Measurements from ENCODE around the gene SLC16A5.
A peak's percentile ranks its signal among the peaks of the same experiment; 100 is the strongest.
"Not testable (repeated sequence)": the region's sequence is repeated elsewhere in the genome, so short reads cannot be mapped to it uniquely, and the experiment has no call there.

The SLC16A5 gene

DNA sequence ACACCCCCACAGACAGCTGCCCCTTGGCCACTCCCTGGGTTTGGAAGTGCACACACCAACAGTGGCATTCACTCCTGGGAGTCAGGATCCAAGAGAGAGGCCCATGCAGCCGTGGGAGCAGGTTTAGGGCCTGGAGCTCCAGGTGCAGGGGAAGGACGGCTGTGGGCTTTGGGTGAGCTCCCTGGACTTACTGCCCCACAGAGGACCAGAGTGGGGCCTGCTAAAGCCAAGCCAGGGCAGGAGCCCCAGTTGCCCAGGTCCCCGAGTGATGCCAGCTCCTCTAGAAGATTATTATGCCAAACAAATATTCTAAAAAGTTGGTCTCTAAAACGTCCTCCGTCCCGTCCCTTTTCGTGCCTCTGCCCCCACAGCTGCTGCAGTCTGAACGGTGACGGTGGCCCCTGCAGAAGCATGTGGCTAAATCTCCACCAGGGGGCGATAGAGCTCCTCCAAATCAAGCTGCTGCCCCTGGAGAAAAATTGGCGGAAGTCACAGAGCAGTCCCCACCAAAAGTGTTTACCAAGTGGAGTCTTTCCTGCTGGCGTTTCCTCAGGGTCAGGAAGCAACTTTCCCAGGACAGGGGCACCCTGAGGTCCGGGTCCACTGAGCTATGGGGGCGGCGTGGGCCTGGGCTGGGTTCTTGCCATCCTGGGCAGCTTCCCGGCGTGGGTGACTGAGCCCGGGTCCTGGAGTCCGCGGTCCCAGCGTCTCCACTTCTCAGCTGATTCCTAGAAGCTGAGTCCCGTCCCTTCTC, 26.2 kb downstream of the SLC16A5 start:
- DNase-seq, result peak; percentile 82

DNA sequence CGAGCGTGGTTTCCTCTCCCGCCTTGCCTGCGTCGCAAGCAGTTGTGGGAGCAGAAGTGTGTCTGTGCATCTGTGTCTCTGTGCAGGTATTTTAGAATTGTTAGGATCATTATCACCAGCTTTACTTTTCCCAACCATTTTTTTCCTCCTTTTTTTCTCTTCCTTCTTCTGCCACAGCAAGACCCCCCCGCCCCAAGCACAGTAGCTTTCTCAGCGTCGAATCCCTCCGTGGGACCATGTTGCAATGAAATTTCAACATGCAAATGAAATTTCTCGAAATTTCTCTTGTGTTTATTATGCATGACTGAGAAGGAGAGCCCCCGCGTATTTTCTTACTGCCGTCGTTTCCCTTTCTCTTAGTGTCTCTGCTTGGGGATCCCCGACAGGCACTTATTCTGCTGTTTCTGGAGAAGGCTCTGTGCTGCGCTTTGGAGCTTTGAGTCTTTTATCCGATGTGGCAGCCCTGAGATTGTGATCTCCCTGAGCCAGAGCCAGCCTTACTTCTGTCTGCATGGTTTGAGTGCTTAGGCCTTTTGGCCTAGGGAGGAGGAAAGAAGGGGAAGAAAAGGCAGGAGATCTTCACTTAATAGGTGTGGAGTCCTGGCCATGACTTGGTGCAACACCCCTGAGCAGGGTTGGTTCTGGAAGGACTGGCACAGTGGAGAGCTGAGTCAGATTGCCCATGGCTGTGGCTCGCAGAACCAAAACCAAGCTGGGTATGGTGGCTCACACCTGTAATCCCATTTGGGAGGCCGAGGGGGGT, 27.0 kb downstream of the SLC16A5 start:
- no peak for DNase-seq

DNA sequence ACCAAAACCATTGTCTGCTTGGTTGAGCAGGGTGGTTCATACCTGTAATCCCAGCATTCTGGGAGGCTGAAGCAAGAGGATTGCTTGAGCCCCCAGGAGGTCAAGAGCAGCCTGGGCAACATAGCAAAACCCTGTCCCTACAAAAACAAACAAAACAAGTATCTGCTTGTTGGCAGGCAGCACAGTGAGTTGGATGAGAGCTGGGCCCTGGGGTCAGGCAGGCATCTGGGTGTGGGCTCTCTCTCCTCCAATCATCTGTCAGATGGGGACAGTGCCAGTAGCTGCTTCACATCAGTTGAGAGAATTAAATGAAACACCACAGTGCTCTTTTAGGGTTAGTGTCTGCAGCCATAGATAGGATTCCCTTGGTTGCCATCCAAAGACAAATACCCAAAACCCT, 27.8 kb downstream of the SLC16A5 start:
- no peak for DNase-seq

DNA sequence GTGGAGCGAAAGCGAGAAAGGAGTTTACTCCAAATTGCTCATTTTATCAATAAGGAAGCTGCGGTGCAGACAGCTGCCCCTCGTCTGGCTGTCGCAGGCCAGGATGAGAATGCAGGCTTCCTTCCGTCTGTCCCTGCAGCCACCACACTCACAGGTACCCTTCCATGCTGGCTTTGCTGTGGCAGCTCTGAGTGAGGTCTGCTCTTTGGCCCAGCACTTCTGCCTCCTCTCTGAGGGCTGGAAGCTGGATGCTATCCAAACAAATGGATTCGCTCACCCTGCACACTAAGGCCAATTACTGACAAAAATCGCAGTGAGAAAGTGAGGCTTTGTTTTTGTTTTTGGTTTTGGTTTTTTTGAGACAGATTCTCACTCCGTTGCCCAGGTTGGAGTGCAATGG, 29.0 kb downstream of the SLC16A5 start:
- DNase-seq, result no peak

DNA sequence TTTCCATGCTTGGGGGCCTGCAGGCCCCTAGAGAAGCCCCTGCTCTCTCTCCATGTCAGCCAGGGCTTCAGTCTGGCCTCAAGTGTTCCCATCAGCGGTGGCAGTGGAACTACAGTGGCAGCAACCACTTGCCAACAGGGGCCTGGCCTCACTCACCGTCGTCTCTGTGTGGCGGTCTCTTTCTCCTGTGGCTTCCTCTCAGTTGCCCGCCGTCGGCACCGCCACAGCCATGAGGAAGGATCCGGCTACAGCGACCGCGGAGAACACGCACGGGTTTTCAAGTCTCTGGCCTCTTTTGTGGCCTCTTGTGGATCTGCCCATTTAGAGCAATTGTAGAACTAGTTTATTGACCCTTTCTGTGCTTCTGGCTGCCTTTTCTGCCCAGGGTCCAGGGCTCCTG, 30.6 kb downstream of the SLC16A5 start:
- DNase-seq, result no peak

DNA sequence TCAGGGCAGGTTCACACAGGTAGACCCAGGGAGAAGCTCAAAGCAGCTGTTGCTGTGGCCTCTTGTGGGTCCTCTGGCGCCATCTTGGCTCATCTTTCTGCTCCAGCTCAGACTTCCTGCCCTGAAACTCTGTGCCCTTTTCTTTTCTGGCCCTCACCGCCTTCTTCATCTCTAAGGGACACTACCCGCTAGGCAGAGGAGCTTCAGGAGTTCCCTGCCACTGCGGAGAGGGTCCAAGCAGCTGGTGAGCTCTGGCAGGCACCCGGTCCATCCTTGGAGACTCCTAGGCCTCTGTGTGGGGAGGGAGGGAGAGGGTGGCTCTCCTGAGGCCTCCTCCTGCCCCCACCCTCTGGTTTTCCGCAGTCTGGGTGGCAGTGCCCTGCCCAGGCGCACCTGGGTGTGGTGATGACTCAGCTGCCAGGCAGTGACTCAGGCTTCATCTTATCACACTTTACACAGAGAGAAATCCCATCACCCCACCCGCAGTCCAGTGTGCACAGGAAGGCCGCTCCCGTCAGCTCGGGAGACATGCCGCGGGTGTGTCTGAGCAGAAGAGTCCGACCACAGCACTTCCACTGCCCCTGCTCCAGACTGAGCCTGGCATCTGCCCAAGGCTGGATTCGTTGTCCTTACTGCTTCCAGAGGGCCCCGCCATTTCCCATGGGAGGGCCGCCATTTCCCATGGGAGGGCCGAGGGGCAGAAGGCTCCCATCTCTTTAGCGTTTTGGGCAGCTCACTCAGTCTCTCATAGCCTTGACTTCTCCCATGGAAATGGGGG, 36.5 kb downstream of the SLC16A5 start:
- DNase-seq, result no peak

DNA sequence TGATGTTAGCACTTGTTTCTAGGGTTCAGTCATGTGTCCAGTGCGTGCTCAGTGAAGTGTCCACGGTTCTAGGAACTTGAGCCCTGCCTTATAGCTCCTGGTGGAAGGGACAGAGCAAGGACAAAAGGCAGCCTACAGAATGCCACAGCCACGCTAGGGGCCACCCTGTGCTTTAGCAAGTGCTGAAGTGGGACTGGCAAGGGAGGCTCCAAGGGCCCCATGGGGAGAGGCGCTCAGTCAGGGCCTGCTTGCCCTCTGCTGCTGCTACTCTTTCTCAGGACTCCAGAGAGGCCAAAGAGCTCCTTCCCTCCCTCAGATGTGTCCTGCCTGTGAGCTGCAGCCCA, 37.0 kb downstream of the SLC16A5 start:
- DNase-seq, result no peak

DNA sequence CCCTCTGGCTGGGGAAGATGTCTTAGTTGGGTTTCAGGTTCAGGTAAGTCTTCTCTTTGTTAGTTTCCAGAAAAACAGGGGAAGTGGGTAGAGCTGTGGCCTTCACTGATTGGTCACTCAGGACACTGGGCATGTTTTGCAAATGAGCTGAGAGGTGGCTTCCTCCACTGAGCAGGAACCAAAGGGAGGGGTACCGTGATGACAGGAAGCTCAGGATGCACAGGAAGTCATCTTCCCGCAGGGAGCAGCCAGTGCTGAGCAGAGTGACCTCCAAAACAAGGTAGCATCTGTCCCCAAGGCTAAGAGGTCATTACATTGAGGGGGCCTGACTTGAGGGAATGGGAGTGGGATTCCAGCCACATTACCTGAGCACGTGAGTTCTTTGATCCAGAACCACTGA, 38.2 kb downstream of the SLC16A5 start:
- no peak for DNase-seq

DNA sequence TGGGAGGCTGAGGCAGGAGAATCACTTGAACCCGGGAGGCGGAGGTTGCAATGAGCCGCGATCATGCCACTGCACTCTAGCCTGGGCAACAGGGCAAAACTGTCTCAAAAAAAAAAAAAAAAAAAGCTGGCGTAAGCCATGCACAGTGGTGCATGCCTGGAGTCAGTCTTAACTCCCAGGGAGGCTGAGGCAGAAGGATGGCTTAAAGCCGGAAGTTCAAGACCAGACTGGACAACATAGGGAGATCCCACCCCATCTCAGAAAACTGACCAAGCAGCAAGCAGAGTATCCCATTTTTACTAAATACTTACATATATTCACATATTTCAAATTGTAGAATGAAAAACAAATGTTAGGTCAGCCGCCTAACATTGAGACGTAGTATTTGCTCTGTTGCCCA, 39.2 kb downstream of the SLC16A5 start:
- DNase-seq, result no peak

DNA sequence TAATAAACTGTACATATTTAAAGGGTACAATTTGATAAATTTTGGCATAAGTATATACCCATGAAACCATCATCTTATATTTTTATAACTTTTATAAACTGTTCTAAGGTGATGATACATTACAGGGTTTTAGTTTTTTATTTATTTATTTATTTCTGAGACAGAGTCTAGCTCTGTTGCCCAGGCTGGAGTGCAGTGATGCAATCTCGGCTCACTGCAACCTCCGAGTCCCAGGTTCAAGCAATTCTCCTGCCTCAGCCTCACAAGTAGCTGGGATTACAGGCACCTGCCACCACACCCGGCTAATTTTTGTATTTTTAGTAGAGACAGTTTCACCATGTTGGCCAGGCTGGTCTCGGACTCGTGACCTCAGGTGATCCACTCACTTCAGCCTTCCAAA, 40.2 kb downstream of the SLC16A5 start:
- not testable (repeated sequence) for DNase-seq

DNA sequence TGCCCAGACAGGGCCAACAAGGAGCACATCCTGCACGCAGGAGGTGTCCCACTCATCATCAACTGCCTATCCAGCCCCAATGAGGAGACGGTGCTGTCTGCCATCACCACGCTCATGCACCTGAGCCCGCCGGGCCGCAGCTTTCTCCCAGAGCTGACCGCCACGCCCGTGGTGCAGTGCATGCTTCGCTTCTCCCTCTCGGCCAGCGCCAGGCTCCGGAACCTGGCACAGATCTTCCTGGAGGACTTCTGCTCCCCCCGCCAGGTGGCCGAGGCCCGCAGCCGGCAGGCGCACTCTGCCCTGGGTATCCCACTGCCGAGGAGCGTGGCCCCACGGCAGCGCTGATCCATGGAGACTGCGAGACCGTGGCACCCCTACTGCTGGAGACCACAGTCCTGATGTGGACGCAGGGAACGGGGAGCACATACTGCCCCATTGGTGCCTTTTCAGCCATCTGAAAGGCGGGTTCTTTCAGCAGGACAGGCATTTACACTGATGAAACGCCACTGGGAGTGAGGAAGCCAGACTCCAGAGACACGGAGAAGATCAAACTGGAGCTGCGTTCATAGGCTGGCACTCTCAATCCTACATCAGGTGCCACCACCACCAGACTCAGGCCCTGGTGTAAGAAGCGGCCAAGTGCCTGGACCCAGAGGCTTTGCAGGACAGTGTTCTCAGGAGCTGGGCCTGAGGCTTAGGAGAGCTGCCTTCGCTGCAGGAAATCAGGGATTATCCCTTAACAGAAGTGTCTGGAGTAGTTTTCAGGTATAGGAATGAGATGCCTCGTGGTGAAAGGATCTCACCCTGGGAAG, 41.1 kb downstream of the SLC16A5 start:
- no peak for DNase-seq

DNA sequence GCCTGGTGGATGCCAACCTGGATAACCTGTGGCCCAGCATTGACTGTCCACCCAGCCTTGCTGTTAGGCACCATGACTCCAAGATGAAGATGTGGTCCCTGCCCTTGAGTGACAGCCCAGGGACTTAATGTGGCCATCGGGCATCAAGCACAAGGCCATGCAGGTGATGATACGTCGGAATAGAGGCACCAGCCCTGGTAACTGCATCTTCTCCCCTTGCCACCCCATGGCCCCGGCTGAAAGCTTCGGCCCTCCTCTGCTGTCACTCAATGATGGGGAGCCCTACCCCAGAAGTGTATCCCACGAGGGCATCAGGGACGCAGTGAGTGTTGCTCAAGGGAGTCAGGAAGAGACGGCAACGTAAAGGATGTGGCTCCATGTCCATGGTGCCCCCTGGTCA, 41.8 kb downstream of the SLC16A5 start:
- DNase-seq, result no peak

DNA sequence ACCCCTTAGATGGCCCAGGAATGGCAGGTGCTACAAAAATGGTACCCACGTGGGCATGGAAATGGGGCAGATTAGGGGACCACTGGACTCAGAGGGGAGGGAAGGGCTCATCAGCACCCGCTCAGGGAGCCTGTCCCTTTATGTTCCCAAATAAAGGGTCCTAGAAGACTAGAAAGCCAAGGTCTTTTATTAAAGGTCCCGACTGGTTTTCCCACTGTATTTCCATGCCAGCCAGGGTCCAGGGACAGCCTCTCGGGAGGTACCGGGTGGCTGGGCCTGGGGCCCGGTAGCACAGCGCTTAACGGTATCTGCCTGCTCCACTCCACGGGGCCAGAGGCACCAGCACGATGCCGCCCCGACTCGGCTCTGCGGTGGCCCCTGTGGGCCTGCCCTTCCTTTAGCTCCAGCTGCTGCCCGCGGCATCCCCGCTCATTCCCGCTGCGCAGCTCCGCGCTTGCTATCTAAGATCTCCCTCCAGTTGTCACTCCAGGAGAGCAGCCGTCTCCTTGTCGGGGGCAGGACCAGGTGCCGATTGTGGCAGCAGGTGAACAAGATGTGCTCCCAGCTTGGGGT, 42.4 kb downstream of the SLC16A5 start:
- no peak for DNase-seq

DNA sequence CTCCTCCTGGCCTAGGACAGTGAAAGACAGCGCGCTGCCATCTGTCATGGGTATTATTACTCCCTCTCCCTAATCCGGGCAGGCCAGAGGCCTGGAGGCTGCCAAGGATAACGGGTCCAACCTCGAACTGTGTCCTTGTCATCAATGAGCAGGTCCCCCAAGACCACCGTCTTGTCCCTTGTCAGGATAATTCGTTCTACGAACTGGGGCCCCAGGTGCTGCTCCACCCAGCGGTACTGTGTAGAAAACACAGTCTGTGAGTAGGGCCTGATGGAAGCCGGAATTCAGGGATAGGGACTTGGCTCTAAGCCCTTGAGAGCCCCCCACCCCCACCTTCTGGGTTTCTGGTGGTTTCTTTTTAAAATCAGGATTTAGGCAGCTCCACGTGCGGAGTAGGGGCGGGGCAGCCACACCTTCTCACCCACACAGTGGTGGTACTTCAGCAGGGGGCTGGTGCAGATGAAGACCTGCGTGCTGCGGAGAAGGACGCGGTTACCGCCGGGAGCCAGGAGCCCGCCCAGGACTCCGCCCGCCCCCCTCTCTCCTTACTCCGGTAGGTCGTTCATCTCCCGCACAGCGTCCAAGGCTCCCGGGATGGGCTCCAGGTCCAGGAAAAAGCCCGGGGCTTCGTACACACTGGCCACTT, 43.0 kb downstream of the SLC16A5 start:
- DNase-seq, result peak; percentile 63

DNA sequence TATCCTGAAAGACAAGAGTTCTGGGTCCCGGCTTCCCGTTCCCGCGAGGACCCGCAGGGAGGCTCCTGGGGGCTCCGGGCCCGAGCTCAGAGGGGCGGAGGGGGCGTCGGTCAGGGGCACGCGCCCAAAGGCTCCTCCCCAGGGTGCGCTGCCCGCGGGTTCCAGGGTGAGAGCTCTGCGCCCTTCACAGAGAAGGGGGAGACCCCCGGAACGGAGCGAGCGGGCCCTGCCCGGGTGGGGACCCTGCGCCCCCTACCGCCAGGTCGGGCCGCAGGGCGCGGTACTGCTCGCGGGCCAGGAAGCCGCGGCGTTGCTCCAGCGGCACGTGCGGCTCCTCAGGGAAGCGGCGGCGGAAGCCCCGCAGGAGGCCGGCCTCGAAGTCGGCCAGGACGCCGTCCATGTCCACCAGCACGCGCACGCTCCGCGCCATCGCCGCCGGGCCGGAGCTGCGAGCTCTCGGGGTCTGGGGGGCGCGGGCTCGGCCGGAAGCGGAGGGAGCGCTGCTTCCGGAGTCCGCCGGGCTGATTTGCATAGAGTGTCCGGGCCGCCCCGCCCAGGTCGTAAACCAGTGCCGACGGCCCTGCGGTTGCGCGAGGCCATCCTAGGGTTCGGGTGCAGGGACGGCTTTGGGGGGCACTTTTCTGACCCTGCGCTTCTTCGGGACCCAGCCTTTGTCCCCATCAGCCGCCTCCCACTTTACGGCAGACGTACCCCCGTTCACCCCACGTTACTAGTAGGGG, 43.7 kb downstream of the SLC16A5 start, which contains the start of gene NT5C:
NT5C (minus strand) TSS at position 465 of the 740 bp plus-strand sequence; CDS start at position 430, 35 bp downstream.
- DNase-seq, result peak; percentile 80

DNA sequence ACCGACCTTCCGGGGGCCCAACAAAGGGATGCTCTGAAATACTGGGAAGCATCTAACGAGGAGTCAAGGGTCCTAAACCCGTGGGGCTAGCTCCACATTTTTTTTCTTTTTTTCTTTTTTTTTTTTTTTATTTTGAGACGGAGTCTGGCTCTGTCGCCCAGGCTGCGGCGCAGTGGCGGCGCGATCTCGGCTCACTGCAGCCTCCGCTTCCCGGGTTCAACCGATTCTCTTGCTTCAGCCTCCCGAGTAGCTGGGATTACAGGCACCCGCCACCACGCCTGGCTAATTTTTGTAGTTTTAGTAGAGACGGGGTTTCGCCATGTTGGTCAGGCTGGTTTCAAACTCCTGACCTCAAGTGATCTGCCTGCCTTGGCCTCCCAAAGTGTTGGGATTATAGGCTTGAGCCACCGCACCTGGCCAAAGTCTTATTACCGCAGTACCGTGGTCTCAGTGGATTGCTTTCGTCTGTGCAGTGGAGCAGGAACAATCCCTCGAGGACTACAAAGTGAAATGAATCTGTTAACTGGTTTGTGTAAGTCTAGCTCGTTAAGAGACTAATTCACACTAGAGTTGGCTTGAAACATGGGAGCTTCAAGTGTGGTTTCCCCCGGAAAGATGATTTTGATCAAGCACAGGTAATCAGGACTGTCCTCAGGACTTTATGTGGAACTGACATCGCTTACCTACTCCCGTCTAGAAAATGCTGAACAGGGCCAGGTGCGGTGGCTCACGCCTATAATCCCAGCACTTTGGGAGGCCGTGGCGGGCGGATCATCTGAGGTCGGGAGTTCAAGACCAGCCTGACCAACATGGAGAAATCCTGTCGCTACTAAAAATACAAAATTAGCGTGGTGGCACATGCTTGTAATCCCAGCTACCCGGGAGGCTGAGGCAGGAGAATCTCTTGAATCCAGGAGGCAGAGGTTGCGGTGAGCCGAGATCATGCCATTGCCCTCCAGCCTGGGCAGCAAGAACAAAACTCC, 44.6 kb downstream of the SLC16A5 start:
- DNase-seq, result not testable (repeated sequence)

DNA sequence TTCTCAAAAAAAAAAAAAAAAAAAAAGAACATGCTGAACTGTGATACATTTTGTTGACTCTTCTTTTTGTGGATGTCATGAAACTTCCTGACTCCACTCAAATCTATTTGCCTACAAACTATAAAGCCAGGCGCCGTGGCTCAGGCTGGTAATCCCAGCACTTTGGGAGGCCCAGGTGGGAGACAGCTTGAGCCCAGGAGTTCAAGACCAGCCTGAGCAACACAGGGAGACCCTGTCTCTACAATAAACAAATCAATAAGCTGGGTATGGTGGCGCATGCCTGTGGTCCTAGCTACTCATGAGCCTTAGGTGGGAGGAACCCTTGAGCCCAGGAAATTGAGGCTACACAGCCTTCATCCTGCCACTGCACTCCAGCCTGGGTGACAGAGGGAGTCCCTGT, 45.2 kb downstream of the SLC16A5 start:
- DNase-seq, result no peak

DNA sequence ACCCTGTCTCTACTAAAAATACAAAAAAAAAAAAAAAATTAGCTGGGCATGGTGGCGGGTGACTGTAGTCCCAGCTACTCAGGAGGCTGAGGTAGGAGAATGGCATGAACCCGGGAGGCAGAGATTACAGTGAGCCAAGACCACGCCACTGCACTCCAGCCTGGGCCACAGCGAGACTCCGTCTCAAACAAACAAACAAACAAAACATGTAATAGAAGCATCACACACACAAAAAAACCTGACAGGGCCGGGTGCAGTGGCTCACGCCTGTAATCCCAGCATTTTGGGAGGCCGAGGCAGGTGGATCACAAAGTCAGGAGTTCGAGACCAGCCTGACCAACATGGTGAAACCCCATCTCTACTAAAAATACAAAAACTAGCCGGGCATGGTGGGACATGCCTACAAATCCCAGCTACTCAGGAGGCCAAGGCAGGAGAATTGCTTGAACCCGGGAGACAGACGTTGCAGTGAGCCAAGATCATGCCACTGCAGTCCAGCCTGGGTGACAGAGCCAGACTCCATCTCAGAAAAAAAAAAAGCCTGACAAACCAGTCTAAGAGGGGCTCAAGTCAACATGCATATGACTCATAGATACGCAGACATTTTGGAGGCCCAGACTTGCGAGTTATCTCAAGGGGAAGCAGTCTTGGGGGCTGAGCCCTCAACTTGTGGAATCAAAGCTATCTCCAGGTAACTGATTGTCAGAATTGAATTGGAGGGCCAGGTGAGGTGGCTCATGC, 46.0 kb downstream of the SLC16A5 start:
- DNase-seq, result not testable (repeated sequence)

DNA sequence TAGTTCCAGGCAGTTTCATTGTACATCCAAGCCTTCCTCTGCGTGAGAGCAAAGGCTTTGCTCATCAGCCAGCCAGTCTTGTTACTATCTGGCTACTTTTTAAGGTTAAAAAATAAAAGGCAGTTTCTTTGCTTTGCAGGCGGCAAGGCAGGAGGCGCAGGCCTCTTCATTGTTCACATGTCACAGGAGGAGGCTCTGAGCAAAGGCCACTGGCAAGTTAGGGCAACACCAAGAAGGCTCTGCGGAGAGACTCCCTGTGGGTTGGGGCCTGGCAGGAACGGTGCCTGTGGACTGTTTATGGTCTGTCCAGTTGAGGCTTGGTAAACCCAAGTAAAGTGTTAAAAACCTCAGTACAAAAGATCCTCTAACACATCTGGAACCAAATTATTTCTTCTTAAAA, 47.7 kb downstream of the SLC16A5 start:
- no peak for DNase-seq
